ENCODE measurements around the gene LSM8. TPM values are rescaled to one million over a fixed set of nuclear protein-coding genes. Genes with fewer than 3 reads are reported as not detected.

LSM8 gene
- total and polyA plus RNA-seq, 2 experiments from 2014 or later, result 95.4 to 100 TPM

- Histone ChIP-seq H3K4me1 (ENCODE audit: insufficient read depth) (peaks cover 19% of the 10 kb centered on the region), H3K4me3 (no peak overlapping the region), H3K27me3 (ENCODE audit: insufficient read depth) (no peaks in the 10 kb centered on the region), H3K79me2 (replicated peaks; ENCODE audit: insufficient read depth) (no peaks in the 10 kb centered on the region), H3K9me2 (ENCODE audit: insufficient read depth) (no peaks in the 10 kb centered on the region), H2AFZ (no peak overlapping the region), H3K36me3 (ENCODE audit: insufficient read depth) (peaks cover under 1% of the 10 kb centered on the region; the same call in 1 of the 2 replicates), H3K27ac (ENCODE audit: low read depth) (peak overlapping the region; percentile 29; the same call in 1 of the 2 replicates), H3F3A (replicated peaks; ENCODE audit: low read depth) (no peaks in the 10 kb centered on the region), H3K4me2 (peak overlapping the region; percentile 31; the same call in 1 of the 2 replicates), H4K20me1 (replicated peaks; ENCODE audit: insufficient read depth) (no peaks in the 10 kb centered on the region)
- H3K27me3 Mint-ChIP-seq (ENCODE audit: insufficient read depth, low read depth, poor library complexity), result no peaks in the 10 kb centered on the region
- TF ChIP-seq REST (IDR thresholded peaks at IDR 0.05; ENCODE audit: unreplicated experiment) (no peak), POLR2AphosphoS5 (IDR thresholded peaks at IDR 0.05; ENCODE audit: low read depth) (no peak), EZH2phosphoT487 (IDR thresholded peaks at IDR 0.05; ENCODE audit: unreplicated experiment) (no peak), ZNF462 (CRISPR knock-in tag; IDR thresholded peaks at IDR 0.05) (no peak), NANOG (IDR thresholded peaks at IDR 0.05; ENCODE audit: borderline replicate concordance) (no peak), EZH2 (IDR thresholded peaks at IDR 0.05; ENCODE audit: low read depth, unreplicated experiment) (no peak), ZNF114 (CRISPR knock-in tag; IDR thresholded peaks at IDR 0.05) (no peak), CTCF (conservative IDR thresholded peaks at IDR 0.05; ENCODE audit: low read depth in 2 of 2) (no peak), STAT1 (IDR thresholded peaks at IDR 0.05; ENCODE audit: unreplicated experiment) (no peak), ETS1 (IDR thresholded peaks at IDR 0.05) (no peak), ZNF331 (CRISPR knock-in tag; IDR thresholded peaks at IDR 0.05; ENCODE audit: low read depth) (no peak), JUNB (IDR thresholded peaks at IDR 0.05; ENCODE audit: unreplicated experiment) (no peak), CREB1 (CRISPR knock-in tag; IDR thresholded peaks at IDR 0.05; ENCODE audit: low read depth) (no peak)
- peak overlapping the region; percentile 85 for H3K27ac Mint-ChIP-seq
- no peak overlapping the region for H3K4me3 Mint-ChIP-seq
- H3K4me1 Mint-ChIP-seq, result peaks cover 30% of the 10 kb centered on the region
- H3K9me3 Mint-ChIP-seq, result peaks cover 6% of the 10 kb centered on the region; the same call in 2 of the 3 replicates
- DNase-seq (ENCODE audit: low spot score) (peak; percentile 5), ATAC-seq (peak; percentile 59; the same call in 2 of the 3 replicates)
- 0 out of 3 replicates have a peak, but pooled peaks cover 5% of the 10 kb centered on the region for H3K36me3 Mint-ChIP-seq (ENCODE audit: low read depth)
Observed at GRCh38 chr7:118152654-118153053, 31.3 kb upstream of the LSM8 start.
